Ovary (tissue), 9 donors: ENCODE data around the gene KLC1. TPM values are rescaled to one million over a fixed set of nuclear protein-coding genes. Genes with fewer than 3 reads are reported as not detected.

Experiments used
- DNase-seq, 5 donors: peaks; one replicate each; pipeline ENCODE4 v3.0.0-alpha.2; 2019 to 2020
- H3K27ac ChIP-seq, 2 donors: fragments of 200-600 bp; one replicate each; pipeline versions ENCODE4 v1.5.1 to v1.8.0; 2019 to 2022
- H3K27me3 ChIP-seq: fragments of 200-600 bp; one replicate; pipeline ENCODE4 v1.8.0; 2022
- H3K36me3 ChIP-seq: fragments of 200-600 bp; sonication (generic); one replicate; pipeline ENCODE4 v1.5.1; 2019
- H3K4me1 ChIP-seq: one replicate; pipeline ENCODE4 v1.8.1; 2013; ENCODE audit warnings: mild to moderate bottlenecking, moderate library complexity; ENCODE audit not compliant: insufficient read depth
- H3K4me3 ChIP-seq: fragments of 200-600 bp; sonication (generic); one replicate; pipeline ENCODE4 v1.5.1; 2017
- H3K9me3 ChIP-seq, 2 donors: fragments of 200-600 bp in 1 of 2; sonication (generic) in 1 of 2; one replicate each; pipeline versions ENCODE4 v1.5.1 to v1.8.1; 2013 to 2019; ENCODE audit warnings: mild to moderate bottlenecking in 1 of 2, moderate library complexity in 1 of 2
- CTCF ChIP-seq, 3 donors: fragments of 450-650 bp in 2 of 3; fragments of 200-600 bp in 1 of 3; IDR thresholded peaks; one replicate each; pipeline versions ENCODE4 v1.5.1 to v1.8.0; 2016 to 2022; ENCODE audit warnings: antibody characterized with exemption in 3 of 3, mild to moderate bottlenecking in 1 of 3
- EP300 ChIP-seq: sonication (generic); formaldehyde crosslinking; IDR thresholded peaks from one replicate; pipeline ENCODE4 v1.6.1; 2017; ENCODE audit warnings: antibody characterized with exemption
- POLR2A ChIP-seq: fragments of 450-650 bp; IDR thresholded peaks from one replicate; pipeline ENCODE4 v1.6.1; 2017; ENCODE audit warnings: antibody characterized with exemption, mild to moderate bottlenecking, moderate library complexity
- WGBS, 3 donors: extraction: QIAGEN DNeasy Blood & Tissue Kit in 1 of 3; methylation state at CpG; one replicate each; pipeline versions ENCODE4 v1.1.5 to v1.1.7; 2013 to 2017; 5-methylcytosine and 5-hydroxymethylcytosine counted together
- intact Hi-C, 4 donors: fragments of 100-400 bp; cut with DNase I; formaldehyde crosslinking; loops; one replicate each; pipeline versions ENCODE4 v1.11.0 to v1.15.1; 2022 to 2023
- polyA plus RNA-seq, 2 donors: library from polyadenylated mRNA; stranded (reverse); fragments of 200-250 nt in 1 of 2; fragments of 350-450 nt in 1 of 2; fragmentation: Illumina TruSeq in 1 of 2; extraction: RNeasy Lipid Tissue Mini Kit (QIAGEN cat#74804) in 1 of 2; gene quantifications; one replicate each; pipeline ENCODE4 v1.2.3, GENCODE V29; 2013 to 2014
- small RNA-seq: library from RNA; depleted of rRNA; stranded (forward); fragments of <200 nt; gene quantifications from one replicate; pipeline ENCODE3, GENCODE V24; 2016
- total RNA-seq, 7 donors: library from RNA; depleted of rRNA in 2 of 7; stranded (reverse); fragments of >200 nt in 2 of 7; fragmentation: NEBNext Ultra II Directional in 3 of 7; extraction: Animal tissue kit (Norgen Biotek cat#: 25700) in 3 of 7; gene quantifications; one replicate each; pipeline versions ENCODE4 v1.1.0 to v1.2.4, GENCODE V29; 2016 to 2023
- donor health status: DM: no; HTN: no; CAD: no; lungs with moderate emphysema.
- donor health status: DM: no; HTN: no; CAD: no.
- donor health status: Bipolar disorder and iron deficiency.
- donor health status: DM: yes; HTN: yes; CAD: no.
- donor health status: DM: no; HTN: no; CAD: no.
- donor health status: DM: yes; HTN: yes; CAD: no.

Gene KLC1
- total and polyA plus RNA-seq, 9 donors, result 80.0 to 191 (median 149) TPM

GRCh38 chr14:103745424-103745823, 116.4 kb downstream of the KLC1 start:
- no peak overlapping the region for H3K4me3 ChIP-seq
- no peak for DNase-seq
- WGBS, 3 donors, result 78 to 84% (median 79%) methylated on average over 5 of the region's 5 CpGs
- H3K27me3 ChIP-seq, result no peaks in the 10 kb centered on the region
- H3K36me3 ChIP-seq, result no peaks in the 10 kb centered on the region
- TF ChIP-seq EP300, result no peak
- peaks cover 14% of the 10 kb centered on the region for H3K4me1 ChIP-seq
- intact Hi-C loops, result no loop called here
- H3K27ac ChIP-seq, result no peak overlapping the region
- no peaks in the 10 kb centered on the region for H3K9me3 ChIP-seq

- no peak overlapping the region for H3K4me3 ChIP-seq
- H3K36me3 ChIP-seq, result no peaks in the 10 kb centered on the region
- H3K27me3 ChIP-seq, result no peaks in the 10 kb centered on the region
- TF ChIP-seq POLR2A, result no peak
- TF ChIP-seq CTCF (IDR thresholded peaks at IDR 0.05), result no peak
- no peak for TF ChIP-seq EP300
- no peak for DNase-seq
- 90 to 94% (median 91%) methylated on average over 10 of the region's 10 CpGs for WGBS, 3 donors
- H3K4me1 ChIP-seq, result peaks cover 7% of the 10 kb centered on the region
- intact Hi-C loops, result no loop called here
- no peaks in the 10 kb centered on the region for H3K9me3 ChIP-seq
- H3K27ac ChIP-seq, result no peak overlapping the region
Observed at GRCh38 chr14:103746701-103747100, 117.7 kb downstream of the KLC1 start.

- no peaks in the 10 kb centered on the region for H3K27me3 ChIP-seq
- WGBS, 3 donors, result 82 to 90% (median 87%) methylated on average over 5 of the region's 5 CpGs
- no peak for DNase-seq
- no peaks in the 10 kb centered on the region for H3K36me3 ChIP-seq
- H3K4me3 ChIP-seq, result no peak overlapping the region
- H3K4me1 ChIP-seq, result no peaks in the 10 kb centered on the region
- intact Hi-C loops, result no loop called here
- no peak overlapping the region for H3K27ac ChIP-seq
- no peak for TF ChIP-seq POLR2A
- TF ChIP-seq EP300, result no peak
- no peak for TF ChIP-seq CTCF (IDR thresholded peaks at IDR 0.05)
- H3K9me3 ChIP-seq, result no peaks in the 10 kb centered on the region
Observed at GRCh38 chr14:103748534-103748857, 119.5 kb downstream of the KLC1 start.

- intact Hi-C loops, result no loop called here
Observed at GRCh38 chr14:103749452-103749851, 120.4 kb downstream of the KLC1 start.

GRCh38 chr14:103749860-103750259, 120.8 kb downstream of the KLC1 start:
- no peak overlapping the region for H3K4me3 ChIP-seq
- TF ChIP-seq EP300, result no peak
- no peak for DNase-seq
- no peaks in the 10 kb centered on the region for H3K36me3 ChIP-seq
- no peaks in the 10 kb centered on the region for H3K4me1 ChIP-seq
- H3K27me3 ChIP-seq, result no peaks in the 10 kb centered on the region
- no peak overlapping the region for H3K27ac ChIP-seq
- 80 to 83% (median 82%) methylated on average over 5 of the region's 5 CpGs for WGBS, 3 donors
- no peaks in the 10 kb centered on the region for H3K9me3 ChIP-seq
- intact Hi-C loops, result no loop called here

More at GRCh38 chr14:103749452-103749851, 120.4 kb downstream of the KLC1 start:
- Histone ChIP-seq H3K27me3 (no peaks in the 10 kb centered on the region), H3K36me3 (no peaks in the 10 kb centered on the region), H3K4me3 (no peak overlapping the region), H3K9me3 (no peaks in the 10 kb centered on the region), H3K4me1 (no peaks in the 10 kb centered on the region), H3K27ac (no peak overlapping the region)
- WGBS, 3 donors, result 84 to 86% (median 85%) methylated on average over 5 of the region's 5 CpGs
- no peak for DNase-seq
- TF ChIP-seq POLR2A (no peak), EP300 (no peak), CTCF (IDR thresholded peaks at IDR 0.05) (no peak)

Small RNAs within 50 kb of the gene (small RNA-seq; reads per million reads assigned to genes)
- not detected for gene RF00019

Other genes with a start within 250 kb of the KLC1 start
- gene MARK3, start 243.8 kb upstream of the KLC1 start, total RNA-seq, result 100 to 1,000 TPM in 1 of 7 donors, 10 to 100 TPM in 6; 63.8 to 110 (median 79.8) TPM
- 10 to 100 TPM; 46.4 to 60.1 TPM for gene MARK3, start 243.8 kb upstream of the KLC1 start, polyA plus RNA-seq
- 100 to 1,000 TPM in 6 of 7 donors, 10 to 100 TPM in 1; 79.4 to 284 (median 140) TPM for gene CKB, start 106.4 kb upstream of the KLC1 start, total RNA-seq
- gene CKB, start 106.4 kb upstream of the KLC1 start, polyA plus RNA-seq, result 100 to 1,000 TPM in 1 of 2 donors, 10 to 100 TPM in 1; 47.5 to 134 TPM
- gene TRMT61A, start 100.0 kb upstream of the KLC1 start, total RNA-seq, result 10 to 100 TPM in 6 of 7 donors, 1 to 10 TPM in 1; 8.1 to 20.9 (median 14.8) TPM
- 10 to 100 TPM in 1 of 2 donors, under 1 TPM in 1; 0.62 to 12.1 TPM for gene TRMT61A, start 100.0 kb upstream of the KLC1 start, polyA plus RNA-seq
- gene BAG5, start 66.6 kb upstream of the KLC1 start, total RNA-seq, result 10 to 100 TPM; 13.2 to 29.1 (median 24.4) TPM
- gene BAG5, start 66.6 kb upstream of the KLC1 start, polyA plus RNA-seq, result 10 to 100 TPM in 1 of 2 donors, 1 to 10 TPM in 1; 9.8 to 26.6 TPM
- gene COA8, start 66.3 kb upstream of the KLC1 start, total RNA-seq, result 10 to 100 TPM; 11.4 to 28.1 (median 26.6) TPM
- gene COA8, start 66.3 kb upstream of the KLC1 start, polyA plus RNA-seq, result 10 to 100 TPM; 34.9 to 50.1 TPM
- gene XRCC3, start 86.2 kb downstream of the KLC1 start, total RNA-seq, result 1 to 10 TPM; 1.4 to 8.5 (median 2.9) TPM
- gene XRCC3, start 86.2 kb downstream of the KLC1 start, polyA plus RNA-seq, result 1 to 10 TPM; 3.7 to 4.5 TPM
- 100 to 1,000 TPM in 1 of 7 donors, 10 to 100 TPM in 6; 75.6 to 110 (median 83.1) TPM for gene ZFYVE21, start 86.6 kb downstream of the KLC1 start, total RNA-seq
- 100 to 1,000 TPM in 1 of 2 donors, 10 to 100 TPM in 1; 81.8 to 111 TPM for gene ZFYVE21, start 86.6 kb downstream of the KLC1 start, polyA plus RNA-seq
- gene PPP1R13B, start 218.4 kb downstream of the KLC1 start, total RNA-seq, result 10 to 100 TPM; 15.0 to 64.8 (median 48.7) TPM
- gene PPP1R13B, start 218.4 kb downstream of the KLC1 start, polyA plus RNA-seq, result 10 to 100 TPM; 17.9 to 27.5 TPM